Ecto neural progenitor cell (in vitro differentiated cells): ENCODE data around the gene PRR5L.
A peak's percentile ranks its signal among the peaks of the same experiment; 100 is the strongest.

Experiments used
- DNase-seq: peaks from one replicate; pipeline ENCODE4 v3.0.0-alpha.2; 2018; ENCODE audit warnings: low spot score

Gene PRR5L

GRCh38 chr11:36360318-36360717 lies 64.2 kb downstream of the PRR5L start:
- no peak for DNase-seq

GRCh38 chr11:36360826-36361415 lies 64.8 kb downstream of the PRR5L start:
- DNase-seq: no peak

- no peak for DNase-seq
These were observed 65.4 kb downstream of the PRR5L start for GRCh38 chr11:36361472-36361871.

GRCh38 chr11:36361901-36362391 lies 65.9 kb downstream of the PRR5L start:
- DNase-seq: no peak

- DNase-seq: no peak
These were observed 66.8 kb downstream of the PRR5L start for GRCh38 chr11:36362902-36363301.

GRCh38 chr11:36363361-36364268 lies 67.5 kb downstream of the PRR5L start:
- DNase-seq: no peak

GRCh38 chr11:36364551-36365325 lies 68.7 kb downstream of the PRR5L start:
- DNase-seq: no peak

- no peak for DNase-seq
These were observed 69.8 kb downstream of the PRR5L start for GRCh38 chr11:36365907-36366306.

- DNase-seq: no peak
These were observed 72.0 kb downstream of the PRR5L start for GRCh38 chr11:36367806-36368680.

GRCh38 chr11:36371181-36371580 lies 75.1 kb downstream of the PRR5L start:
- no peak for DNase-seq

GRCh38 chr11:36371590-36371989 lies 75.5 kb downstream of the PRR5L start:
- DNase-seq: no peak

- DNase-seq: no peak
These were observed 76.1 kb downstream of the PRR5L start for GRCh38 chr11:36372101-36372771.

- DNase-seq: no peak
These were observed 77.2 kb downstream of the PRR5L start for GRCh38 chr11:36373016-36374010.

- DNase-seq: peak; percentile 51
These were observed 78.6 kb downstream of the PRR5L start for GRCh38 chr11:36374726-36375125.

- DNase-seq: no peak
These were observed 79.4 kb downstream of the PRR5L start for GRCh38 chr11:36375353-36376008.

- DNase-seq: peak; percentile 69
These were observed 80.2 kb downstream of the PRR5L start for GRCh38 chr11:36376009-36376887.

- DNase-seq: peak; percentile 86
These were observed 81.0 kb downstream of the PRR5L start for GRCh38 chr11:36376888-36377758.
